Right forelimb (tissue), 1 donor: ENCODE results near the gene BABAM2.
"Not testable (repeated sequence)": the region's sequence is repeated elsewhere in the genome, so short reads cannot be mapped to it uniquely, and the experiment has no call there.

Source experiments
- DNase-seq: peaks from one replicate; pipeline ENCODE4 v3.0.0-alpha.2; 2018

BABAM2 gene

DNA sequence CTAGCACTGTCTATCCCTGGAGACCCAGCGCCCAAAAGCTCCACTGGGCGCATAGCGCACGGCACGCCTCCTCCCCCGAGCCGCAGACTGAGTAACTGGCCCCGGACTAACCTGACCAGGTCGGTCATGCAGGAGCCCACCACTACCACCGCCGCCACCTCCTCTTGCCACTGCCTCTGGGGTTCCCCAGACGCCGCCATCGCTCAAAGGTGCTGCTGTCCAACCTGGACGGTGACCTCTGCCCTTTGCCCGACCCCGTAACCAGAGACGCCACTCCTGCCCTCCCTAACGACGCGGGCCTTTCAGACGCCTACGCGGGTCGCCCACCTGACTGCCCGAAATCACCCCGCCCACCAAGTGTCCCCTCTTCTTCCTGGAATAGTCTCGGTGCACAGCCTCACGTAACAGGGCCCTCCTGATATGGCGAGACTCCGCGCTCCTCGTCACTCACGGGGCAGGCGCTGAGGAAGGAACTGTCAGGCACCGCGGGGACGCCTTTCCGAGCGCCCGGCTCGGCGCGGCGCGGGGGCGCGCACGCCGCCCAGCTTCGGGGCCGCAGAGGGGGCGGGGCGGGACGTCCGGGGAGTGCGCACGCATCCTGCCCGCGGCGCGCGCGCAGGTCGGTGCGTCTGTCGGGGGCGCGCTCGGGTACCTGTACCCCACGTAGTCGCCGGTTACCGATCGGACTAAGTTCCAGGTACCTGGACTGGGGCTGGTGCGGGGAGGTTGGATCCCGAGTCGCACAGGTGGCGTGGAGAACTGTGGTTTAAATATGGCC, at the start of gene BABAM2, which contains the start of gene RBKS:
BABAM2 (plus strand) TSS at position 584 of the 778 bp plus-strand sequence. CDS start 3,828 bp downstream, outside the sequence.
RBKS (minus strand) TSS at position 242 of the 778 bp plus-strand sequence; CDS start at position 200, 42 bp downstream.
- DNase-seq: peak; percentile 93

DNA sequence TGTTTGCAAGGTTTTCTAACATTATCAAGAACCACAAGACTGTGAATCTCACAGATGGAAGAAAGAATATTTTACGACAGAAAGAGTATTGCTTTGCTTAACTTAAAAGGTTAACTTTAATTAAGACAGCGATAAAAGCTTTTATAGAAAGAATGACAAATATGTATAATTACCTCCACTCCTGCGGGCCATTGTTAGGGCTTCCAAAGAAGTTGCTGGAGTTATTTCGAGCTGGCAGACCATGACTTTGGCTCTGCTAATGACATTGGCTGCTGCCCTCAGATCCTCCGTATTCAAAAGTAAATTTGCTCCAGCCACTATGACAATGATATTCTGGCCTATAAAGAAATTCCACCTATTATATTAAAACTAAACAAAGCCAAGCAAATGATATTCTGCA, 47.6 kb upstream of the BABAM2 start:
- no peak for DNase-seq

- no peak for DNase-seq
These were observed 46.5 kb upstream of the BABAM2 start for GRCh38 chr2:27843992-27844391.

DNA sequence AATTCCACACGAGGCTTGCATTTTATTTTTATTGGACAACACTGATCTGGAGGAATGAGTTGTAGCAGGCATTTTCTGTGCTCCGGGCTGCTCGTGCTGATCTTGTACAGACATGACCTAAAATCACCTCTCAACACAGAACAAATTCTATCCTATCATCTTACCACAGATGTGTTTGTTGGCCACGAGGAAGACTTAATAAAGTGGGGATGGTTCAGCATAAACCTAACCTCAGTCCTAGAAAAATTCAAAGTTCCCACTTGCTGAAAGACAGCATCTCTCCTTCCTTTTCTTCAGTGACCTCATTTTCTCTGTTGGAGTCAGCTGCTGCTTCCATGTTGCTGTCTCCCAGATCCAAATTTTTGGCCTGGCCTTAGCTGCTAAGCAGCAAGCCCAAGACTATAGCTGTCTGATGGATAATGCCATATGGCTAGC, 45.7 kb upstream of the BABAM2 start:
- no peak for DNase-seq

DNA sequence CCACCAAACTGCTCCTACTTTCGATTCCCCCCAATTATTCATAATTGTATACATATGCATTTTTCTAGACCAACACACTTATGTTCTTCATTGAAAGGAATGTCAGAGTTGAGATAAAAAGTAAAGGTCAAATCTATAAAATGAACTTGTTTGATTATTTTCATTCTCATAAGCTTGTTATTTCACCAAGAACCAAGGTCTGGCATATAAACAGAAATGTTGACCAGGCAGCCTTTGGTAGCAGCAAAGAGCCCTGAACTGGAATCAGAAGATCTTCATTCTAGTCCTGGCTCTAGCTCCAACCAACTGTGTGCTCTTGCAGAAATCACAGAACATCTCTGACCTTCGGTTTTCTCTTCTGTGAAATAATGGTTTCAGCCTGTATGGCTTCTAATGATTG, 43.2 kb upstream of the BABAM2 start:
- no peak for DNase-seq

DNA sequence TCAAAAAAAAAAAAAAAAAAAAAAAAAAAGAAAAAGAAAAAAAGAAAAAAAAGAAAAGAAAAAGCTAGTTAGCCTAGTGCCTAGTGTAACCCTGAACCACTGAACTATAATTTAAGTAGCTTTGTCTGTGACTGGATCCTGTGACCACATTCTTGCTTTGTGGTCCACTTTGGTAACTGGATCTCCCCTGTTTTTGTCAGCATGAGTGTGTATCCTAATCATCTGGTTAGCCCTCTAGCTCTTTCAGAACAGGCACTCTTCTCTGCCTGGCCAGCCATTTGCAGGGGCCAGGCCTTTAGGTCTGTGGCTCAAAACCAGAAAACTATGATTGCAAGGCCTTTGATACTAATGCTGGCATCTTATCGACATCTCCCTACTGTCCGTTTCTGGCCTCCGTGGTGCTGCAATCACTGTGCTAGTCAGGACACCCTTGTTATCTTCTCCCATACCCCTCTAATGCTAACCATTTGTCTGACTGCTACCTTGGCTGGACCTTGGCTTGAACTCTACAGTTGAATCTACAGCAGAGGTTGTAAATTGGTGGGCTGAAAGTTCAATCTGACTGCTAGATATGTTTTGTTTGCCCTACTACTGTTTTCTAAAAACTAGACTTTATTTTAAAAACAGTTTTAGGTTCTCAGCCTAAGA, 40.8 kb upstream of the BABAM2 start:
- no peak for DNase-seq

DNA sequence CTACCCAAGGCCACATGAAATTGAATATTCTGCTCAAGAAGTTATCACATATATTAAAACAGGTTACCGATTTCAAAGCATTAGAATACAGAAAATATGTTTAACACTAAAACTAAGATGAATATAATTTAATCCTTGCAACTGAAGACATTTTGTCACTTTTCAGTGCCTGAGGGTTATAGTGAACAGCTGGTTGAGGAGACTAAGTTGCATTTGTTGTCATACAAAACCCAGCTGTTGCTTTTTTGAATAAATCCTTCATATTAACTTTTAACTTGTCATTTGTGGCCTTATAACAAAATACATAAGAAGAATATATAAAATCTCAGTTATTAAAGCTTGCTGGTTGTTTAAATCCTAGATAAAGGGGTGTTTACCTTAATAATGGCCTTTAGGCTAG, 37.8 kb upstream of the BABAM2 start:
- DNase-seq: no peak

- no peak for DNase-seq
These were observed 36.2 kb upstream of the BABAM2 start for GRCh38 chr2:27854229-27854862.

- DNase-seq: no peak
These were observed 35.1 kb upstream of the BABAM2 start for GRCh38 chr2:27855476-27855875.

GRCh38 chr2:27856386-27856785, 34.1 kb upstream of the BABAM2 start:
- DNase-seq: no peak

- no peak for DNase-seq
These were observed 33.6 kb upstream of the BABAM2 start for GRCh38 chr2:27856956-27857355.

DNA sequence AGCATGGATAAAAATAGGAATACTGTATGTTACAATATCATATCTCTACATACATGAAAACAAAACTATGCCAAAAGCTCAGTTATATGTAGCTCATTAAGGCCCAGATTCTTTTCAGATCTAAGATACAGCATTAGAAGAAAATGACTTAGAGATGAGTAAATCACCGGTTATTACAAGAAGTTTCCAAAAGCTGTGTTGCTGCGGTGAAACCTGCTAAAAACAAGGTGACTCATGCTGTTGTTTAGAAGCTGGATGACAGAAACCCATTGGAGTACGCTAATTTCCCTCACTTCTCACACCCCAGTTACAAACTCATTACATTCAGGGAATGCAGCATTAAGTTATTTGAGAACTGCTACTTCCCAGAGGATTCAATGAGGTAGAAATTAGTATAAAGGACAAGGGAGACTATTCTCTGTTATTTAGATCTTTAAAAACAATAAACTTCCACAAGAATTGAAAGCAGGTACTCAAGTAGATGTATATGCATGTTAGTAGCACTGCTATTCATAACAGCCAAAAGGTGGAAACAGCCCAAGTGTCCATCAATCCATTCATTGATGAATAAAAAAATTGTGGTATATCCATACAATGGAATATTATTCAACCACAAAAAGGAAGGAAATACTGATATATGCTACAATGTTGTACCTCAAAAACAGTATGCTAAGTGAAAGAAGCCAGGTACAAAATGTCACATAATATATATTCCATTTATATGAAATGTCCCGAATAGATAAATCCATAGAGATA, 32.9 kb upstream of the BABAM2 start:
- DNase-seq: no peak

DNA sequence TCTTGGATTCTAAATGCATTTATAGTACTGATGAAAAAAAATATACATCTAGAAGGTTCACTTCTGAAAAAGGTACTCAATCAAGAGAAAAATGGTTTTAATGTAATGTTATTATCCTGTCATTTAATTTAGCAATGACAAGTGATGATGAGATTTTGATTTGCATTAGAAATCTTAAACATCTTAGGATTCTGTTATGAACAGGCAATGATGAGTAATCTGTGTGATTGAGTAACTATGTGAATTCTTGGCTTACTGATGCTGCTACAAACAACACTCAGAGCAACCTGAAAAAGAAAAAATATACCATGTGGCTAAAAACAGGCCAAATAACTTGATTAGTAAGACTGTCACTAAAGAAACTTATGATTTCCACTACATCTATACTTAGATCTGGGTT, 30.4 kb upstream of the BABAM2 start:
- no peak for DNase-seq

DNA sequence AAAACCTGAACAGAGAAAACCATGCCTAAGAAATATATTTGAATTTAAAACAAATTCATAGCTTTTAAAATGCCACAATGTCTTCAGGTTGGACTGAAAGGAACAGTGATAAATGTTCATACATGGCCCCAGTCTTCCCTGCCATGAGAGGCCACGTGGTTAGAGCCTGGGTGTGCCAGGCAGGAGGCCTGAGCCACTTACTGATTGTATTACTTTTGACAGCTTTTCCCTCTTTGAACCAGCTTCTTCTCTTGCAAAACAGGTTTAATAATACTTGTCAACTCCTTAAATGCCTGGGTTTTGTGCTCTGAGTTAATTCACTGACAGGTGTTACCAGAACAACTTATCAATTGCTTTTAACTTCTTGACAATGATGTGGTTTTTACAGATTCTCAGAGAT, 27.4 kb upstream of the BABAM2 start:
- no peak for DNase-seq

- not testable (repeated sequence) for DNase-seq
These were observed 26.6 kb upstream of the BABAM2 start for GRCh38 chr2:27863955-27864354.

DNA sequence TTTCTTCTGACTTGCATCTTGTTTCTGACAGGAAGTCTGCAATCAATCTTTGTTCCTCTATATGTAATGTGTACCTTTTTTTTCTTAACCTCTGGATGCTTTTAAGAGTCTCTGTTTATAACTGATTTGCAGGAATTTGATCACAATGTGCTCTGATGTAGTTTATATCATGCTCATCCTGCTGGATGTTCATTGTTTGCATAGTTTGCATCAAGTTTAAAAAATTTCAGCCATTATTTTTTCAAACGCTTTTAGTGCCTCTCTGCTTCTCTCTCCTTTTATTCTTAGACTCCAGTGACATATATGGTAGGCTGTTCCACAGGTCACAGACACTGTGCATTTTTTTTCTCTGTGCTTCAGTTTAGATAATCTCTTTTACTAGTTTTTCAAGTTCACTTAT, 24.3 kb upstream of the BABAM2 start:
- no peak for DNase-seq

DNA sequence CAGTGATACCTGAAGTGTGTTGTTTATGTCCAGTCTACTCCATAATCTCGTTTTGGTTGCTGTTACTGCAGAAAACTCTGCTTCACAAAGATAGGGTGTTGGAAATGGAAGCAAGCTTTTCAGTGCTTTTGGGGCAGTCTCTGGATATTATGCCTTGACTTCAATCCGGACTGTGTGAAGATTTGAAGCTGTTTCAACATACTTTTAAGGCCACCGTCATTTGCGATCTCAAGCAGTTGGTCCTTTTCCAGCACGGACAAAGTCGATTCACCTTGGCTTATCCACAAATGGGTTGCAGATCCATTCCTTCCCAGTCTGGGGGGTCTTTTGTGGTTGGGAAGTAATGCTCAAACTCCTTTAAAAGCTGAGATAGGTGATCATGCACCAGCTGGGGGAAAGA, 20.8 kb upstream of the BABAM2 start:
- DNase-seq: no peak

DNA sequence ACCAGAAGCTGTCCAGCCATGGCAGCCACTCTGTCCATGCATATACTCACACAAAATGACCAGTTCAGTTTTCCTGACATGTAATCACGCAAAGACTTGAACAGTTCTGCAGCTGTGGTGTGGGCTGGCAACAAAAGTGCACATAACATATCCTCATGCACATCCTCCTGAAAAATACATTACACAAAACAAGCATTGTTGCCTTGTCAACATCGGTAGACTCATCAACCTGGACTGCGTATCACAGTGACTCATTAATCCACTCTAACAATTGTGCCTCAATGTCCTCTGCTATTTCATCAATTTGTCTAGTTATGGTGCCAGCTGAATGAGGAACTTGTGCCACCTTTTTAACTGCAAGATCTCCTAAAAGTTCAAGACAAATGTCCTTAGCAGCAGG, 19.8 kb upstream of the BABAM2 start:
- DNase-seq: no peak

GRCh38 chr2:27871802-27872201, 18.7 kb upstream of the BABAM2 start:
- DNase-seq: no peak

GRCh38 chr2:27873091-27873490, 17.4 kb upstream of the BABAM2 start:
- no peak for DNase-seq

- no peak for DNase-seq
These were observed 15.2 kb upstream of the BABAM2 start for GRCh38 chr2:27875089-27875881.

DNA sequence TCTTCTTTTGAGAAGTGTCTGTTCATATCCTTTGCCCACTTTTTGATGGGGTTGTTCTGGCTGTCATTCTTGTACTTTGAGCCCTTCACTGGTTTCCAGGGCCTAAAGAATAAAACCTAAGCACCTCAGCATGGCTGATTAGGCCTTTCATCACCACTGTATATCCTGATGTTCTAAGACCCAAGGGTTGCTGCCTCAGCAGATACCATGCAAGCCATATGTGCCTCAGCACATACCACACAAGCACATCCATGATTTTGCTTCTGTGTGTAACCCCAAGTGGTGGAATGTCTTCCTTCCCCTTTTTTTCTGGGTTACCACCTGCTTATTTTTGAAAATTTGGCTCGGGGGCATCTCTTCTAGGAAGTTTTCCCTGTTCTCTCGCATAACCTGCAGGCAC, 11.7 kb upstream of the BABAM2 start:
- DNase-seq: no peak
